CMK (cell line): Measurements from ENCODE around the gene CAP1.
"Not testable (repeated sequence)": the region's sequence is repeated elsewhere in the genome, so short reads cannot be mapped to it uniquely, and the experiment has no call there.

Experiments
- DNase-seq: peaks from one replicate; pipeline ENCODE4 v3.0.0-alpha.2; 2010; ENCODE audit warnings: low read depth

The CAP1 gene

DNA sequence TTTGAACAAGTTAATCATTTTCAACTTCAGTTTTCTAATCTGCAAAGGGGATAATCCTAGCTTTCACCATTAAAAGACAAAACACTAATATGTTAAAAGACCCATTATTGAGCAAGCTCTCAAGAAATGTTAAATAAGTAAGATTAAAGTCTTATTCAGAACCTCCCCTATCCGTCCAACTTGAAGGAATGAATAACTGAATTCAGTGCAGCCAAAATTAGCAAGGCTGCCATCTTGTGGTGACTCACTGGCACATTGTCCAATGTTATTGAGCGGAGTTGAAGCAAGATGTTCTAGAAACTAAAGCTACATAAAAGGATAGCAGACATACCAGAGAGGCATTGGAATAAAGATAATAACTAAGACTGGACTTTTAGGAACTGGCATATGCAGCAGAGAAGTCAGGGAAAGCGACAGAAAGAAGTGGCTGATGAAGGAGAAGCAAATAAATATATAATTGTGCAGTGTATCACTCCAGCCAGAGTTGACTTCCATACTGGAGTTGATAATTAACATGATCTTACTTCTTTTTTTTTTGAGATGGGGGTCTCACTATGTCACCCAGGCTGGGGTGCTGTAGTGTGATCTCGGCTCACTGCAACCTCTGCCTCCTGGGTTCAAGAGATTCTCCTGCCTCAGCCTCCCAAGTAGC is 8.2 kb upstream of the CAP1 start:
- no peak for DNase-seq

GRCh38 chr1:40034869-40035268 is 5.7 kb upstream of the CAP1 start:
- no peak for DNase-seq

DNA sequence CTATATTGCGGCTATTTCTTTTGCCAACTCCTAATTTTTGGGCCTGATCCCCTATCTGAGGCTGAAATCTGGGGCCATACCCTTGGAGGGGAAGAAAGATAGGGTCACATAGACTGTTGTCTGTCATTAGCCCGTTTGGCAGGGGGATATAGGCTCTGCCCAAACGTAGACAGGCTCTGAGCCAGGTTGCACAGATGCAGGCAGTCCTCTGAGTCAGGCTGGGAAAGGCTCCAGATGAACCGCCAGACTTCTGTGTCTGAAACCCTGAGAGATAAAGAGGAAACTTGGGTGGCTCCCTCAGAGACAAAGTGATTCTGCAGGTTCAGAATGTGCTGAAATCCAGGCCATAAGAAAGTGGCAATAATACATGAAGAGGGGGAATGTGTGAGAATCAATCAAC is 4.0 kb upstream of the CAP1 start:
- DNase-seq, result no peak

DNA sequence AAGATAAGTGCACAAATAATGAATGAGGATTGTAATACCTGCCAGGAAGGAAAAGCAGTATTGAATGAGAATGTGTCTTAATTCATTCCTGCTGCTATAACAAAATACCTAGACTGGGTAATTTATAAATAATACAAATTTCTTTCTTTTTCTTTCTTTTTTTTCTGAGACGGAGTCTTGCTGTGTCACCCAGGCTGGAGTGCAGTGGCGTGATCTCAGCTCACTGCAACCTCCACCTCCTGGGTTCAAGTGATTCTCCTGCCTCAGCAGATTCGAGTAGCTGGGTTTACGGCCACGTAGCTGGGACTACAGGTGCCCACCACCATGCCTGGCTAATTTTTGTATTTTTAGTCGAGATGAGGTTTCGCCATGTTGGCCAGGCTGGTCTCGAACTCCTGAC is 3.3 kb upstream of the CAP1 start:
- DNase-seq, result not testable (repeated sequence)

- no peak for DNase-seq
These were observed 1.8 kb upstream of the CAP1 start for GRCh38 chr1:40038697-40039096.

GRCh38 chr1:40039245-40039756 is 1.2 kb upstream of the CAP1 start:
- no peak for DNase-seq

DNA sequence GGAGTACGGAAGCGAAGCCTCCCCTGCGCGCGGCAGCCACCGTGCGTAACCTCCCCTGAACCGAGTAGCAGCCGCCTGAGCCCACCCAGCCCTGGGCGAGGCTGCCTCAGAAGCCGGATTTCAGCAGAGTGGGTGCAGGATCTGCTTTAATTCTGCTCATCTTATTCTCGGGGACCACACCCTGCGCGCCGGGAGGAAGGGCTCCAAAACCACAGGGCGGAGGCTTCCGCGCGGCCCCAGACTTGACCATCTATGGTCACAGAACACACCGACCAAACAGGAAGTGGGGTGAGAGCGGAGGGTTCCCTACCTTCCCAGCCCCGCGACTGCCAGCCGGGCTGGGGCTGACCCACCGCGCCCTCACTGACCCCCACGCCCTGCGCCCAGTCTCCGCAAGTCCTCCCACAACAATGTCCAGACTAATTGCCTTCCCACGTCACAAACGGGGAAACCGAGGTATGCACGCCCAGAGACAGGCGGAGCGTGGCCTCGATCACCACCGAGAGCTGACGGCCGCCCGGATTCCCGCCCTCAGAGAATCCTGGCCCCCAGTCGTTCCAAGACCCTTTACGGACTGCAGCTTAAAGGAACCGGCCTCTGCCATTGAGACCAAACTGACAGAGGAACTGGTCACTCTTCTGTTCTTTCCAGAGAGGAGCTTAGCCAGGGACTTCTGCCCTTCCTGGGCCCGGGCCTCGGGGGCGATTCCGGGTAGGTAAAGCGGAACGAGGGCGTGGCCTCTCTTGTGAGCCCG is 595 bp upstream of the CAP1 start:
- peak; percentile 88 for DNase-seq

- no peak for DNase-seq
These were observed 923 bp downstream of the CAP1 start for GRCh38 chr1:40041466-40041838.

DNA sequence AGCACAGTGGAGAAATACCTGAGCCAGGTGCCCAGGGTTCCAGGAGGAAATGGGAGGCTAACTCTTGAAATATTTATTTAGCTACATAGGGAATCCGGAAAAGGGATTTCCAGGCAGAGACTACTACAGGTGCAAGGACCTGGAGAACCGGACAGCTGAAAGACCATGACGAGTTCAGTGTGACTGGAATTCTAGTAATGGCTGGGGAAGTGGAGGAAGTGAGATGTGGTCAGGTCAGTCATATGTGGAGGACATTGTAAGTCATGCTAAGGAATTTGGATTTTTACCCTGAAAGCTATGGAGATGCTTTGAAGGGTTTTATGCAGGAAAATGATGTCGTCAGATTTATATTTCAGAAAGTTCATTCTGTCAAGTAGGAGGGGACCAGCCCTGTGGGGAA is 1.8 kb downstream of the CAP1 start:
- no peak for DNase-seq

GRCh38 chr1:40044110-40044509 is 3.6 kb downstream of the CAP1 start:
- no peak for DNase-seq

- no peak for DNase-seq
These were observed 4.7 kb downstream of the CAP1 start for GRCh38 chr1:40045182-40045581.

DNA sequence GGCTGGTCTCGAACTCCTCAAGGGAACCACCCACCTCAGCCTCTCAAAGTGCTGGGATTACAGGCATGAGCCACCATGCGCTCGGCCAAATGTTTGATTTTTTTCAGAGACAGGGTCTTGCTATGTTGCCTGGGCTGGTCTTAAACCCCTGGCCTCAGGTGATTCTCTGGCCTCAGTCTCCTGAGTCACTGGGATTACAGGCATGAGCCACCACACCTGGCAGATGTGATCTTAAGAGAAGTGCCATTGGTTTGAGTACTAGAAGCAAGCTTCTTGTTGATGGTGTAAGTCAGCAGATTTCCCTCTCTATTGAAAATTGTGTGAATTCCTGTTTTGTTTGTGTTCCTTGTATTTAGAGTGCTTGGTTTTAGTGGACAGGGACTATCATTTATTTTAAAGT is 5.2 kb downstream of the CAP1 start:
- no peak for DNase-seq

DNA sequence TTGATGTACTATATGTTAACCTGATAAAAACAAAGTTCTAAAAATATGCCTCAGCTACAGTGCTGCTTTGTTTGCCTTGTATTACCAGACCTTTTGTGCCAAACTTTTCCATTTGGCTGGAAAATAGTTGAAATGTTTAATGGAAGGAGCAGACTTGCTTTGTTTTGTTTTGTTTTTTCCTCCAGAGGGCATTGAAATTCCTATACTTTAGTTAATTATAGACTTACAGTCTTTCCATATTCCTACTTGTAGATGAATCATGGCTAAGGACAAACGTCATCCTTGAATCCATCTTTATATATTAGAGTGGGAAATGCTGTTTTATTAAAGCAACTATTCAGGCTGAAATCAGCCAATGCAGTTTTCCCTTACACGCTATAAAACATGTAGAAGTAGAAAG is 6.7 kb downstream of the CAP1 start:
- no peak for DNase-seq

- DNase-seq, result no peak
These were observed 7.2 kb downstream of the CAP1 start for GRCh38 chr1:40047769-40048168.

- no peak for DNase-seq
These were observed 9.2 kb downstream of the CAP1 start for GRCh38 chr1:40049725-40050124.

GRCh38 chr1:40050863-40051262 is 10.3 kb downstream of the CAP1 start:
- DNase-seq, result no peak

GRCh38 chr1:40053138-40053887 is 12.8 kb downstream of the CAP1 start:
- no peak for DNase-seq

- DNase-seq, result no peak
These were observed 16.2 kb downstream of the CAP1 start for GRCh38 chr1:40056519-40057309.

GRCh38 chr1:40057310-40058030 is 16.9 kb downstream of the CAP1 start:
- no peak for DNase-seq

- DNase-seq, result no peak
These were observed 17.5 kb downstream of the CAP1 start for GRCh38 chr1:40058097-40058452.

DNA sequence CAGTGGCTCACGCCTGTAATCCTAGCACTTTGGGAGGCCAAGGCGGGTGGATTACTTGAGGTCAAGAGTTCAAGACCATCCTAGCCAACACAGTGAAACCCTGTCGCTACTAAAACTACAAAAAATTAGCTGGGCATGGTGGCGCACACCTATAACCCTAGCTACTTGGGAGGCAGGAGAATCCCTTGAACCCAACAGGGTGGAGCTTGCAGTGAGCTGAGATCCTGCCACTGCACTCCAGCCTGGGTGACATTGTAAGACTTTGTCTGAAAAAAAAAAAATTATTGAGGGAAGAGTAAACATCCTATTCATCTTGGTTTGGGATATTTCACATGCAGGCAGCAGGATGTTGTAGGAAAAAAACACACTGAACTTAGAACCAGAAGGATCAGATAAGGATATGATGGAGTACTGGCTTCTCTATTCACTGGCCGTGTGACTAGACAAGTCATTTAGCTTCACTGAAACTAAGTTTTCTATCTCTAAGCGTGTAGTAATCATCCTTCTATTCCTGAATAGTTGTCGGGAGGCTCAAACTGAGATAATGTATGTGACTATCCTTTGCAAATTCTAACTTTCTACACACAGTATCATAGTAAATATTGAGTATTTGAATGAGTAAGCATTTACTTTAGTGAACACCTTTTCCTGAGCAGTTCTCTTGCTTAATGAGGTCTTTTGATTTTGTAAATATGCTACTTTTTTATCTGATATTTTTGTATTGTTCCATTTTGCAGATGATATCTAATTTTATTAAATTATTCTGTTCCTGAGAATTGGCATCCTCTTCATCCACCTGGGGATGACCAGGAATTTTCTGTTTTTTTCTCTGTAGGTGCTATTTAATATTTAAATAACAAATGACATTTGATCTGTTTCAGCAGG is 18.2 kb downstream of the CAP1 start:
- no peak for DNase-seq
